Heart left ventricle (tissue), 13 donors: ENCODE data around the gene QPCTL.
A peak's percentile ranks its signal among the peaks of the same experiment; 100 is the strongest.

Experiments used
- POLR2A ChIP-seq, 2 donors: fragments of 450-650 bp; IDR thresholded peaks; one replicate each; pipeline ENCODE4 v1.6.1; 2017; ENCODE audit warnings: antibody characterized with exemption in 2 of 2, mild to moderate bottlenecking in 2 of 2, moderate library complexity in 2 of 2
- TF ChIP-seq, protein P1 (sequence below), 12 donors: fragments of 200-600 bp; sonication (generic) in 4 of 12; IDR thresholded peaks; one replicate each; pipeline versions ENCODE4 v1.5.0 to v1.8.0; 2018 to 2022; ENCODE audit warnings: antibody characterized with exemption in 12 of 12, mild to moderate bottlenecking in 5 of 12
- donor health status: ischemic (EF 13 %, LVEDD 7.1; RV severe dilation, severe dysfunction).
- donor health status: DM: no; HTN: yes; CAD: no.
- donor health status: DM: no; HTN: no; CAD: no.
- donor health status: ischemic (EF 25% LVEDD 6.9; RV normal size, moderate dysfunction).
- donor health status: ischemic (EF 25% LVEDD 5.7; RV mildly dilated, moderate dysfunction).
- donor health status: ischemic (EF 35%, LVEDD 5.7; RV mildly dilated, moderate dysfunction).
- donor health status: nonischemic (EF 11% LVEDD 7.7; RV severe dilation, severe dysfunction).
- donor health status: DM: yes; HTN: yes; CAD: no.
- donor health status: PGD.
- donor health status: ischemic (EF 29% LVEDD 5.4; RV normal size, mild dysfunction).
- donor health status: nonischemic (EF 23%, LVEDD 6.1; RV moderate dilation, normal function).

DNA sequence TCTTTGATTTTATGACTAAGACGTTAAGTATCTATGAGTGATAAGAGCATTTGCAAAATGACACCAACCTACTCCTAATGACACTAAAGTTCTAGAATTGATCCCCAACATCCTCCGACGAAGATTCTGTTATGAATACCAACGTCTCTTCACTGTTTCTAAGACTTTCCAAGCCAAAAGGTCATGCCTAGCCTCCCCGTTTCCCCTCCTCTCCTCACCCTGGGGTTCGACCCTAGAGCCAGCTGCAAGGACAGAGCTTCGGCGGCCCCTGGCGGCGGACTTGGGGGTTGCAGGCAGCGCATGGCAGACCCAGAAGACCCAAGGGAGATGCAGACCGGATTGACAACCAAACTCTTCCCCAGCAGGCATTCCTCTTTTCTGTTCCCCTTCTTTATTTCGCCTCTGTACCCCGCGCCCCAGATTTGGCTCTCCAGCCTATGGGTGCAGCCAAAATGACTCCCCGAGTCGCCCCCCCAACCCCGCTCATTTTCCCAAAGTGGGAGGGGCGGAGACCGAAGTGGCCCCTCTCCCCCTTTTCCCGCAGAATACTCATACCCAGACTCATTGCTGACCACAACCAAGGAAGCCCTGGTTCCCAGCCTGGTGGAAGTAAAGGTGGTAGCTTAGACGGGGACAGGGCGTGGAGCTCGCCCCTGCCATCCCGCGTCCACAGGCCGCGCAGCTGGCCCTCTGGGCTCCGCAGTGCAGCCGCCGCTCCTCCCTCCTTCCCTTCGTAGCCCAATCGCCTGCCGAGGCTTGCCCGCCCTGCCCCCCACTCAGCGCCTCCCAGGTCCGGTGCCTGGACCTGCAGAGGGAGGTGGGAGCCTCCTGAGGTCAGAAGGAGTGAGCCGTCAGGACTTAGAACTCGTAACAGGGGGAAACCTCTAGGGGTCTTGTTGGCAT lies 49.2 kb upstream of the QPCTL start:
- TF ChIP-seq, protein P1, sequence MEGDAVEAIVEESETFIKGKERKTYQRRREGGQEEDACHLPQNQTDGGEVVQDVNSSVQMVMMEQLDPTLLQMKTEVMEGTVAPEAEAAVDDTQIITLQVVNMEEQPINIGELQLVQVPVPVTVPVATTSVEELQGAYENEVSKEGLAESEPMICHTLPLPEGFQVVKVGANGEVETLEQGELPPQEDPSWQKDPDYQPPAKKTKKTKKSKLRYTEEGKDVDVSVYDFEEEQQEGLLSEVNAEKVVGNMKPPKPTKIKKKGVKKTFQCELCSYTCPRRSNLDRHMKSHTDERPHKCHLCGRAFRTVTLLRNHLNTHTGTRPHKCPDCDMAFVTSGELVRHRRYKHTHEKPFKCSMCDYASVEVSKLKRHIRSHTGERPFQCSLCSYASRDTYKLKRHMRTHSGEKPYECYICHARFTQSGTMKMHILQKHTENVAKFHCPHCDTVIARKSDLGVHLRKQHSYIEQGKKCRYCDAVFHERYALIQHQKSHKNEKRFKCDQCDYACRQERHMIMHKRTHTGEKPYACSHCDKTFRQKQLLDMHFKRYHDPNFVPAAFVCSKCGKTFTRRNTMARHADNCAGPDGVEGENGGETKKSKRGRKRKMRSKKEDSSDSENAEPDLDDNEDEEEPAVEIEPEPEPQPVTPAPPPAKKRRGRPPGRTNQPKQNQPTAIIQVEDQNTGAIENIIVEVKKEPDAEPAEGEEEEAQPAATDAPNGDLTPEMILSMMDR (IDR thresholded peaks at IDR 0.05) = peak; percentile 92 to 99 (median 98)
- TF ChIP-seq POLR2A (IDR thresholded peaks at IDR 0.05) = no peak
